ENCODE measurements around the gene SAMD13.

GRCh38 chr1:84286071-84286470, 15.4 kb upstream of the SAMD13 start:
- no peak for TF ChIP-seq CTCF (IDR thresholded peaks at IDR 0.05; ENCODE audit: insufficient read depth, low read length)
- no peak for TF ChIP-seq POLR2AphosphoS5 (IDR thresholded peaks at IDR 0.05; ENCODE audit: low read depth)
- TF ChIP-seq REST (IDR thresholded peaks at IDR 0.05; ENCODE audit: insufficient replicate concordance, low read depth) = no peak
- no peak for TF ChIP-seq SPI1 (IDR thresholded peaks at IDR 0.05; ENCODE audit: borderline replicate concordance, low read depth)
